ENCODE results near the gene CYP4Z1. TPM values are rescaled to one million over a fixed set of nuclear protein-coding genes. Genes with fewer than 3 reads are reported as not detected.

CYP4Z1 gene
- not detected in 2 replicates for total RNA-seq

GRCh38 chr1:47067097-47067594, at the start of gene CYP4Z1:
Gene CYP4Z1 (plus strand): TSS chr1:47067231. CDS start chr1:47067491, 260 bp downstream.

DNA sequence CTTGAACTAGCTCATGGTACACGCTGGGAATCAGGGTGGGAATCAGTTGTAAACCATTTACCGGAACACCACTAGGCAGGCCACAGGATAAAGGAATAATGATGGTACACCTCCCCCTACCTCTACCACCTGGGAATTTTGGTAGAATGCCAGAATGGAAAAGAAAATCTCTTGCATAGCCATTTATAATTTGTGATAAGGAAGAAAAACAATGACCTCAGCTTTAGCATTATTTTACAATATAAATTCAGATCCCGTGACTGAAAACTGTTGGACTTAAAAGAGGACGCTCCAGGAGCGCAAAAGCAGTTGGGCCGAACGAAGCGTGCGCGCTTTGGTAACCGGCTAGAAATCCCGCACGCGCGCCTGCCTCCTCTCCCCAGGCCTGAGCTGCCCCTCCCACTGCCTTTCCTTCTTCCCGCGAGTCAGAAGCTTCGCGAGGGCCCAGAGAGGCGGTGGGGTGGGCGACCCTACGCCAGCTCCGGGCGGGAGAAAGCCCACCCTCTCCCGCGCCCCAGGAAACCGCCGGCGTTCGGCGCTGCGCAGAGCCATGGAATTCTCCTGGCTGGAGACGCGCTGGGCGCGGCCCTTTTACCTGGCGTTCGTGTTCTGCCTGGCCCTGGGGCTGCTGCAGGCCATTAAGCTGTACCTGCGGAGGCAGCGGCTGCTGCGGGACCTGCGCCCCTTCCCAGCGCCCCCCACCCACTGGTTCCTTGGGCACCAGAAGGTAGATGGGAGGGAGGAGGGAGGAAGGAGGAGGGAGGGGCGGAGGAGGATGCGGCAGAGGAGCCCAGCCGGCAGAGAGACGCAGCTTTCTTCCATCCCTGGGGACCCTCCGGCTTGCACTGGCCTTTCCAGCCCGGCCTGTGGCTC, 43.5 kb upstream of the CYP4Z1 start, which contains the start of gene CYP4X1:
Gene CYP4X1 (plus strand): TSS at position 402 of the 873 bp plus-strand sequence. CDS start 149 bp downstream, at position 551.

DNA sequence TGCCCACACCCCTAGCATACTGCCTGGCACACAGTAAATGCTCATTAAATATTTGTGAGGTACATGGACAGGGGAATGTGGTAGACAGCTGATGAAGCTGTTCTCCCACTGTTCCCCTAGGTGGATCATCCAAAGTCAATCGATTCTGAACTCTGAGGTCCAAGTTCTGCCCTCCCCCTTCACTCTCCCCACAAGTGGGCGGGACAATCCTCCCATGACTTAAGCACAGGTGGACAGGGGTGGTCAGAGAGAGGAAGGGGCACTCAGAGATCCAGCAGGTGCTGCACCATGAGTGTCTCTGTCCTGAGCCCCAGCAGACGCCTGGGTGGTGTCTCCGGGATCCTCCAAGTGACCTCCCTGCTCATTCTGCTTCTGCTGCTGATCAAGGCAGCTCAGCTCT, 70.2 kb downstream of the CYP4Z1 start, which contains the start of gene CYP4A22:
Gene CYP4A22 (plus strand): TSS at position 244 of the 400 bp plus-strand sequence. CDS start 45 bp downstream, at position 289.

Other genes with a start within 250 kb of the CYP4Z1 start
- gene CYP4A11, start 125.8 kb upstream of the CYP4Z1 start, total RNA-seq, result not detected in 2 replicates
- 0.43 TPM in 1 of 2 replicates, not detected in the other for gene CYP4X1, start 43.6 kb upstream of the CYP4Z1 start, total RNA-seq
- not detected in 2 replicates for gene CYP4A22, start 70.2 kb downstream of the CYP4Z1 start, total RNA-seq
- gene PDZK1IP1, start 122.8 kb downstream of the CYP4Z1 start, total RNA-seq, result not detected in 2 replicates
- gene TAL1, start 165.0 kb downstream of the CYP4Z1 start, total RNA-seq, result not detected in 2 replicates
- 7.9 and 8.8 TPM in 2 replicates for gene STIL, start 246.9 kb downstream of the CYP4Z1 start, total RNA-seq